Mesenchymal stem cell (in vitro differentiated cells and primary cell): ENCODE results near the gene ARHGAP32.

Experiments used
- DNase-seq: peaks from one replicate; pipeline ENCODE4 v3.0.0-alpha.2; 2013
- H2AFZ ChIP-seq: one replicate; pipeline ENCODE4 v1.6.1; 2013; ENCODE audit warnings: low read depth, mild to moderate bottlenecking, control low read depth, inconsistent platforms, low read length, moderate library complexity
- H2AK5ac ChIP-seq: 2 replicates; pipeline ENCODE4 v1.6.1; 2013; ENCODE audit warnings: low read length, moderate library complexity, mild to moderate bottlenecking, inconsistent platforms; ENCODE audit not compliant: severe bottlenecking
- H2BK120ac ChIP-seq: one replicate; pipeline ENCODE4 v1.6.1; 2013; ENCODE audit warnings: low read depth, mild to moderate bottlenecking, inconsistent platforms, low read length, moderate library complexity
- H2BK12ac ChIP-seq, 2 experiments: one replicate each; pipeline ENCODE4 v1.6.1; 2013; ENCODE audit warnings: inconsistent platforms in 2 of 2, low read length in 2 of 2, mild to moderate bottlenecking in 2 of 2, moderate library complexity in 2 of 2, control low read depth in 1 of 2
- H2BK15ac ChIP-seq: one replicate; pipeline ENCODE4 v1.6.1; 2013; ENCODE audit warnings: mild to moderate bottlenecking, low read depth, inconsistent platforms; ENCODE audit not compliant: poor library complexity, severe bottlenecking
- H2BK5ac ChIP-seq: 2 replicates; pipeline ENCODE4 v1.6.1; 2013; ENCODE audit warnings: low read depth, mild to moderate bottlenecking, low read length, control low read depth, inconsistent platforms; ENCODE audit not compliant: poor library complexity, severe bottlenecking
- H3K14ac ChIP-seq, 2 experiments: one replicate each; pipeline ENCODE4 v1.6.1; 2013; ENCODE audit warnings: inconsistent platforms in 2 of 2, low read length in 2 of 2, control low read depth in 1 of 2, mild to moderate bottlenecking in 1 of 2, moderate library complexity in 1 of 2
- H3K18ac ChIP-seq, 2 experiments: one replicate each; pipeline ENCODE4 v1.6.1; 2013; ENCODE audit warnings: inconsistent platforms in 2 of 2, low read length in 2 of 2, control low read depth in 1 of 2, low read depth in 1 of 2, mild to moderate bottlenecking in 1 of 2
- H3K23ac ChIP-seq, 2 experiments: one replicate each; pipeline ENCODE4 v1.6.1; 2013; ENCODE audit warnings: inconsistent platforms in 2 of 2, low read length in 2 of 2, mild to moderate bottlenecking in 2 of 2, moderate library complexity in 2 of 2, control low read depth in 1 of 2
- H3K27ac ChIP-seq: 2 replicates; pipeline ENCODE4 v1.5.1; 2013; ENCODE audit warnings: mild to moderate bottlenecking, moderate library complexity, low read length, control low read depth, inconsistent platforms; ENCODE audit not compliant: poor library complexity, severe bottlenecking
- H3K27me3 ChIP-seq, 2 experiments: 2 replicates each; pipeline versions ENCODE4 v1.6.1 to v1.7.0; 2013; ENCODE audit warnings: low read length in 2 of 2, mild to moderate bottlenecking in 2 of 2, moderate library complexity in 2 of 2, control low read depth in 1 of 2, inconsistent platforms in 1 of 2; ENCODE audit not compliant: control insufficient read depth in 1 of 2, insufficient read depth in 1 of 2
- H3K36me3 ChIP-seq, 2 experiments: 2 replicates each; pipeline versions ENCODE4 v1.6.1 to v1.7.0; 2013; ENCODE audit warnings: low read length in 2 of 2, control low read depth in 1 of 2, inconsistent platforms in 1 of 2, low read depth in 1 of 2, mild to moderate bottlenecking in 1 of 2; ENCODE audit not compliant: insufficient read depth in 2 of 2, control insufficient read depth in 1 of 2
- H3K4ac ChIP-seq, 2 experiments: one replicate each; pipeline ENCODE4 v1.6.1; 2013; ENCODE audit warnings: inconsistent platforms in 2 of 2, low read length in 2 of 2, mild to moderate bottlenecking in 2 of 2, moderate library complexity in 2 of 2, control low read depth in 1 of 2, low read depth in 1 of 2
- H3K4me1 ChIP-seq: 2 replicates; pipeline ENCODE4 v1.6.1; 2013; ENCODE audit warnings: low read depth, low read length, control low read depth; ENCODE audit not compliant: control insufficient read depth, insufficient read depth
- H3K4me2 ChIP-seq: 2 replicates; pipeline ENCODE4 v1.6.1; 2013; ENCODE audit warnings: low read length, mild to moderate bottlenecking, inconsistent platforms; ENCODE audit not compliant: poor library complexity, severe bottlenecking
- H3K4me3 ChIP-seq, 2 experiments: 2 replicates each; pipeline versions ENCODE4 v1.5.1 to v1.7.0; 2013; ENCODE audit warnings: low read length in 2 of 2, mild to moderate bottlenecking in 2 of 2, control low read depth in 1 of 2, low read depth in 1 of 2; ENCODE audit not compliant: insufficient read depth in 1 of 2
- H3K79me1 ChIP-seq: replicated peaks from 2 replicates; pipeline ENCODE4 v1.6.1; 2013; ENCODE audit warnings: mild to moderate bottlenecking, control low read depth, low read length, inconsistent platforms; ENCODE audit not compliant: poor library complexity, severe bottlenecking
- H3K9ac ChIP-seq: 2 replicates; pipeline ENCODE4 v1.7.0; 2013; ENCODE audit warnings: mild to moderate bottlenecking, low read length, moderate library complexity
- H3K9me3 ChIP-seq: 2 replicates; pipeline ENCODE4 v1.7.0; 2013; ENCODE audit warnings: mild to moderate bottlenecking, low read length; ENCODE audit not compliant: control insufficient read depth
- H4K8ac ChIP-seq: one replicate; pipeline ENCODE4 v1.6.1; 2013; ENCODE audit warnings: inconsistent platforms, mild to moderate bottlenecking, low read length, moderate library complexity
- H4K91ac ChIP-seq: one replicate; pipeline ENCODE4 v1.6.1; 2013; ENCODE audit warnings: mild to moderate bottlenecking, low read length, inconsistent platforms
- WGBS: methylation state at CpG from one replicate; pipeline ENCODE4 v1.1.7; 2013; ENCODE audit warnings: mixed read lengths; 5-methylcytosine and 5-hydroxymethylcytosine counted together

Gene ARHGAP32

GRCh38 chr11:128983023-128983422 is 209.1 kb downstream of the ARHGAP32 start:
- Histone ChIP-seq H3K9ac (no peak overlapping the region), H3K4ac (no peak overlapping the region), H3K27ac (no peak overlapping the region), H3K9me3 (no peaks in the 10 kb centered on the region), H2AK5ac (no peak overlapping the region), H3K4me2 (no peak overlapping the region), H3K27me3 (no peaks in the 10 kb centered on the region), H3K18ac (no peak overlapping the region), H2BK5ac (no peak overlapping the region), H3K4me3 (no peak overlapping the region), H4K8ac (no peak overlapping the region), H3K36me3 (peaks cover 0 to 44% of the 10 kb centered on the region in 2 experiments), H2BK120ac (no peak overlapping the region), H2BK12ac (no peak overlapping the region), H2AFZ (no peak overlapping the region), H2BK15ac (no peak overlapping the region), H3K79me1 (no peaks in the 10 kb centered on the region), H3K14ac (no peak overlapping the region), H3K4me1 (no peaks in the 10 kb centered on the region), H3K23ac (no peak overlapping the region), H4K91ac (no peak overlapping the region)
- no peak for DNase-seq
- 96% methylated on average over 8 of the region's 8 CpGs for WGBS

GRCh38 chr11:128981254-128981653 is 210.9 kb downstream of the ARHGAP32 start:
- Histone ChIP-seq H3K36me3 (peaks cover 0 to 59% of the 10 kb centered on the region in 2 experiments), H2BK12ac (no peak overlapping the region), H2BK15ac (no peak overlapping the region), H3K27me3 (no peaks in the 10 kb centered on the region), H3K4ac (no peak overlapping the region), H3K27ac (no peak overlapping the region), H4K91ac (no peak overlapping the region), H2BK5ac (no peak overlapping the region), H4K8ac (no peak overlapping the region), H3K9ac (no peak overlapping the region), H2AK5ac (no peak overlapping the region), H3K4me3 (no peak overlapping the region), H3K4me2 (no peak overlapping the region), H3K23ac (no peak overlapping the region), H3K9me3 (no peaks in the 10 kb centered on the region), H3K4me1 (no peaks in the 10 kb centered on the region), H2AFZ (no peak overlapping the region), H3K18ac (no peak overlapping the region), H3K14ac (no peak overlapping the region), H2BK120ac (no peak overlapping the region), H3K79me1 (no peaks in the 10 kb centered on the region)
- whole genome bisulfite sequencing: 75% methylated on average over 6 of the region's 7 CpGs
- peak; percentile 18 for DNase-seq

- Histone ChIP-seq H3K4me3 (no peak overlapping the region), H2BK15ac (no peak overlapping the region), H3K4ac (no peak overlapping the region), H3K79me1 (no peaks in the 10 kb centered on the region), H3K4me2 (no peak overlapping the region), H3K27ac (no peak overlapping the region), H2BK120ac (no peak overlapping the region), H3K27me3 (no peaks in the 10 kb centered on the region), H2AK5ac (no peak overlapping the region), H3K4me1 (no peaks in the 10 kb centered on the region), H3K14ac (no peak overlapping the region), H2BK5ac (no peak overlapping the region), H4K91ac (no peak overlapping the region), H3K23ac (no peak overlapping the region), H3K9ac (no peak overlapping the region), H3K9me3 (no peaks in the 10 kb centered on the region), H2AFZ (no peak overlapping the region), H3K36me3 (peaks cover 41 to 71% of the 10 kb centered on the region in 2 experiments), H4K8ac (no peak overlapping the region), H2BK12ac (no peak overlapping the region), H3K18ac (no peak overlapping the region)
- 95% methylated on average over 12 of the region's 13 CpGs for WGBS
- DNase-seq: no peak
Observed at GRCh38 chr11:128970598-128971190, 221.4 kb downstream of the ARHGAP32 start.

- Histone ChIP-seq H3K4me3 (no peak overlapping the region), H3K9me3 (no peaks in the 10 kb centered on the region), H3K9ac (no peak overlapping the region), H2BK15ac (no peak overlapping the region), H2AK5ac (no peak overlapping the region), H4K91ac (no peak overlapping the region), H3K27me3 (no peaks in the 10 kb centered on the region), H3K36me3 (peaks cover 32 to 58% of the 10 kb centered on the region in 2 experiments), H2AFZ (no peak overlapping the region), H3K14ac (no peak overlapping the region), H3K27ac (no peak overlapping the region), H2BK5ac (no peak overlapping the region), H2BK120ac (no peak overlapping the region), H2BK12ac (no peak overlapping the region), H3K4ac (no peak overlapping the region), H3K18ac (no peak overlapping the region), H3K79me1 (no peaks in the 10 kb centered on the region), H3K23ac (no peak overlapping the region), H3K4me2 (no peak overlapping the region), H4K8ac (no peak overlapping the region), H3K4me1 (no peaks in the 10 kb centered on the region)
- DNase-seq: no peak
- 94% methylated on average over 9 of the region's 9 CpGs for WGBS
Observed at GRCh38 chr11:128968916-128969315, 223.2 kb downstream of the ARHGAP32 start.
